Lung microvascular endothelial cell (primary cell): ENCODE results near the gene GRB10. TPM values are rescaled to one million over a fixed set of nuclear protein-coding genes. Genes with fewer than 3 reads are reported as not detected.
A peak's percentile ranks its signal among the peaks of the same experiment; 100 is the strongest.

Experiments
- DNase-seq, 2 donors: peaks; one replicate each; pipeline versions ENCODE4 v3.0.0 to v3.0.0-alpha.2; 2010; ENCODE audit warnings: low read depth in 2 of 2
- total RNA-seq: library from RNA; depleted of rRNA; stranded (reverse); fragments of >200 nt; gene quantifications from 2 replicates; pipeline ENCODE4 v1.2.1, GENCODE V29; 2014

The GRB10 gene
- total RNA-seq, 1 donor from 2014 or later = 59.9 TPM

GRCh38 chr7:50803359-50804337 is 21.0 kb upstream of the GRB10 start:
- no peak for DNase-seq

- no peak for DNase-seq
Measured at GRCh38 chr7:50801907-50802306, 19.2 kb upstream of the GRB10 start.

- DNase-seq = no peak
Measured at GRCh38 chr7:50799873-50800272, 17.2 kb upstream of the GRB10 start.

GRCh38 chr7:50798126-50798525 is 15.4 kb upstream of the GRB10 start:
- no peak for DNase-seq

- DNase-seq = no peak
Measured at GRCh38 chr7:50795831-50796230, 13.1 kb upstream of the GRB10 start.

GRCh38 chr7:50795253-50795652 is 12.6 kb upstream of the GRB10 start:
- no peak for DNase-seq

GRCh38 chr7:50793947-50794570 is 11.4 kb upstream of the GRB10 start:
- no peak for DNase-seq

- peak; percentile 68 to 73 for DNase-seq
Measured at GRCh38 chr7:50793120-50793946, 10.6 kb upstream of the GRB10 start.

- DNase-seq = peak; percentile 47 to 51
Measured at GRCh38 chr7:50792342-50793119, 9.8 kb upstream of the GRB10 start.

GRCh38 chr7:50791938-50792341 is 9.2 kb upstream of the GRB10 start:
- peak; percentile 42 to 51 for DNase-seq

GRCh38 chr7:50791363-50791937 is 8.8 kb upstream of the GRB10 start:
- DNase-seq = no peak

- DNase-seq = no peak
Measured at GRCh38 chr7:50790381-50790780, 7.7 kb upstream of the GRB10 start.

GRCh38 chr7:50788382-50788781 is 5.7 kb upstream of the GRB10 start:
- DNase-seq = no peak

GRCh38 chr7:50787825-50788224 is 5.1 kb upstream of the GRB10 start:
- peak in 1 of 2 donors; percentile 19 for DNase-seq

- no peak for DNase-seq
Measured at GRCh38 chr7:50785346-50785745, 2.6 kb upstream of the GRB10 start.

- DNase-seq = no peak
Measured at GRCh38 chr7:50783801-50784507, 1.3 kb upstream of the GRB10 start.

GRCh38 chr7:50783303-50783702 is 607 bp upstream of the GRB10 start:
- DNase-seq = no peak

GRCh38 chr7:50781381-50782293 is 1.1 kb downstream of the GRB10 start:
- DNase-seq = no peak

GRCh38 chr7:50780436-50780835 is 2.3 kb downstream of the GRB10 start:
- DNase-seq = no peak
